ENCODE measurements around the gene TMEM169. TPM values are rescaled to one million over a fixed set of nuclear protein-coding genes. Genes with fewer than 3 reads are reported as not detected.

Gene TMEM169
- total and polyA plus RNA-seq, 2 of the 13 experiments (the other 11 are each of a cell fraction or from before 2014, with no cell fraction given): 1.5 to 4.5 TPM

DNA sequence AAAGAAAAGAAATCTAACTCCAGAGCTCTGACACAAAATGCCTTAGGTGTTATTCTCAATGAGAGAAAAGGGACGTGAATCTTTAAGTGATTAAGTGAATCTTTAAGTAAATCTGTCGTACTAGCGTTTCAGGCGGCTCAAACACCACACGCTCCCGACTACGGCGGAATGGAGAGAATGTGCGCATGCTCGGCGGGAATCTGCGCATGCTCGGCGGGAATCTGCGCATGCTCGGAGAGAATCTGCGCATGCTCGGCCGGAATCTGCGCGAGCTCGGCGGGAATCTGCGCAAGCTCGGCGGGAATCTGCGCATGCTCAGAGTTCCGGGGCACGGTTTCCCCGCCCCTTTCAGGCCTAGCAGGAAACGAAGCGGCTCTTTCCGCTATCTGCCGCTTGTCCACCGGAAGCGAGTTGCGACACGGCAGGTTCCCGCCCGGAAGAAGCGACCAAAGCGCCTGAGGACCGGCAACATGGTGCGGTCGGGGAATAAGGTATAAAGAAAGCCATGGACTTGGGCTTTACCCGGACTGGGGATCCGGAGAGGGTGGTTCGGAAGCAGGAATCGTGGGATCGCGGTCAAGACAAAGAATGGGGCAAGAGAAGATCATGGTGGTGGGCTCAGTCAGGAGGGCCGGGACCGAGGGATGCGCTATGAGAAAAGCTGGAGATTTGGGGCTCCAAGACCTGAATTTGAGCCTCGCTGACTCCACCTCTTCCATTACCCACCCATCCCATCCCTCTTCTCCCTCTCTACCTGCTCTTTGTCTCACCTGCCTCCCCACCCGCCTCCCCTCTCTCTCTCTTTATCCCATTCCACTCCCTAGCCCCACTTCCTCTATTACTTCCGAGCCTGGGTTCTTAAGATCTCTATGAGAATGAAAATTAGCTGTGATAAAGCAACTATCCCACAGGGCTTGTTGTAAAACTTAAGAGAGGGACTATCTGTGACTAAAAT, 27.5 kb downstream of the TMEM169 start, which contains the start of gene XRCC5 (continued):
- TF ChIP-seq, protein P1, sequence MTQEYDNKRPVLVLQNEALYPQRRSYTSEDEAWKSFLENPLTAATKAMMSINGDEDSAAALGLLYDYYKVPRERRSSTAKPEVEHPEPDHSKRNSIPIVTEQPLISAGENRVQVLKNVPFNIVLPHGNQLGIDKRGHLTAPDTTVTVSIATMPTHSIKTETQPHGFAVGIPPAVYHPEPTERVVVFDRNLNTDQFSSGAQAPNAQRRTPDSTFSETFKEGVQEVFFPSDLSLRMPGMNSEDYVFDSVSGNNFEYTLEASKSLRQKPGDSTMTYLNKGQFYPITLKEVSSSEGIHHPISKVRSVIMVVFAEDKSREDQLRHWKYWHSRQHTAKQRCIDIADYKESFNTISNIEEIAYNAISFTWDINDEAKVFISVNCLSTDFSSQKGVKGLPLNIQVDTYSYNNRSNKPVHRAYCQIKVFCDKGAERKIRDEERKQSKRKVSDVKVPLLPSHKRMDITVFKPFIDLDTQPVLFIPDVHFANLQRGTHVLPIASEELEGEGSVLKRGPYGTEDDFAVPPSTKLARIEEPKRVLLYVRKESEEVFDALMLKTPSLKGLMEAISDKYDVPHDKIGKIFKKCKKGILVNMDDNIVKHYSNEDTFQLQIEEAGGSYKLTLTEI (CRISPR knock-in tag; conservative IDR thresholded peaks at IDR 0.05): no peak
- peak; percentile 96 for TF ChIP-seq ZNF335 (CRISPR knock-in tag; IDR thresholded peaks at IDR 0.05)
- TF ChIP-seq RCOR2 (CRISPR knock-in tag; IDR thresholded peaks at IDR 0.05): 0 out of 2 replicates have a peak, but pooled peaks have one; percentile 20
- no peak for TF ChIP-seq ZNF207 (IDR thresholded peaks at IDR 0.05; ENCODE audit: borderline replicate concordance)
- TF ChIP-seq, protein P2, sequence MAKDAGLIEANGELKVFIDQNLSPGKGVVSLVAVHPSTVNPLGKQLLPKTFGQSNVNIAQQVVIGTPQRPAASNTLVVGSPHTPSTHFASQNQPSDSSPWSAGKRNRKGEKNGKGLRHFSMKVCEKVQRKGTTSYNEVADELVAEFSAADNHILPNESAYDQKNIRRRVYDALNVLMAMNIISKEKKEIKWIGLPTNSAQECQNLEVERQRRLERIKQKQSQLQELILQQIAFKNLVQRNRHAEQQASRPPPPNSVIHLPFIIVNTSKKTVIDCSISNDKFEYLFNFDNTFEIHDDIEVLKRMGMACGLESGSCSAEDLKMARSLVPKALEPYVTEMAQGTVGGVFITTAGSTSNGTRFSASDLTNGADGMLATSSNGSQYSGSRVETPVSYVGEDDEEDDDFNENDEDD (CRISPR knock-in tag; IDR thresholded peaks at IDR 0.05; ENCODE audit: borderline replicate concordance): peak; percentile 98
- peak; percentile 84 for TF ChIP-seq RBFOX2 (IDR thresholded peaks at IDR 0.05; ENCODE audit: low read depth, low read length)
- TF ChIP-seq, protein P3, sequence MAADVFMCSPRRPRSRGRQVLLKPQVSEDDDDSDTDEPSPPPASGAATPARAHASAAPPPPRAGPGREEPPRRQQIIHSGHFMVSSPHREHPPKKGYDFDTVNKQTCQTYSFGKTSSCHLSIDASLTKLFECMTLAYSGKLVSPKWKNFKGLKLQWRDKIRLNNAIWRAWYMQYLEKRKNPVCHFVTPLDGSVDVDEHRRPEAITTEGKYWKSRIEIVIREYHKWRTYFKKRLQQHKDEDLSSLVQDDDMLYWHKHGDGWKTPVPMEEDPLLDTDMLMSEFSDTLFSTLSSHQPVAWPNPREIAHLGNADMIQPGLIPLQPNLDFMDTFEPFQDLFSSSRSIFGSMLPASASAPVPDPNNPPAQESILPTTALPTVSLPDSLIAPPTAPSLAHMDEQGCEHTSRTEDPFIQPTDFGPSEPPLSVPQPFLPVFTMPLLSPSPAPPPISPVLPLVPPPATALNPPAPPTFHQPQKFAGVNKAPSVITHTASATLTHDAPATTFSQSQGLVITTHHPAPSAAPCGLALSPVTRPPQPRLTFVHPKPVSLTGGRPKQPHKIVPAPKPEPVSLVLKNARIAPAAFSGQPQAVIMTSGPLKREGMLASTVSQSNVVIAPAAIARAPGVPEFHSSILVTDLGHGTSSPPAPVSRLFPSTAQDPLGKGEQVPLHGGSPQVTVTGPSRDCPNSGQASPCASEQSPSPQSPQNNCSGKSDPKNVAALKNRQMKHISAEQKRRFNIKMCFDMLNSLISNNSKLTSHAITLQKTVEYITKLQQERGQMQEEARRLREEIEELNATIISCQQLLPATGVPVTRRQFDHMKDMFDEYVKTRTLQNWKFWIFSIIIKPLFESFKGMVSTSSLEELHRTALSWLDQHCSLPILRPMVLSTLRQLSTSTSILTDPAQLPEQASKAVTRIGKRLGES (CRISPR knock-in tag; IDR thresholded peaks at IDR 0.05; ENCODE audit: borderline replicate concordance): 0 out of 2 replicates have a peak, but pooled peaks have one; percentile 70
- TF ChIP-seq, protein P4, sequence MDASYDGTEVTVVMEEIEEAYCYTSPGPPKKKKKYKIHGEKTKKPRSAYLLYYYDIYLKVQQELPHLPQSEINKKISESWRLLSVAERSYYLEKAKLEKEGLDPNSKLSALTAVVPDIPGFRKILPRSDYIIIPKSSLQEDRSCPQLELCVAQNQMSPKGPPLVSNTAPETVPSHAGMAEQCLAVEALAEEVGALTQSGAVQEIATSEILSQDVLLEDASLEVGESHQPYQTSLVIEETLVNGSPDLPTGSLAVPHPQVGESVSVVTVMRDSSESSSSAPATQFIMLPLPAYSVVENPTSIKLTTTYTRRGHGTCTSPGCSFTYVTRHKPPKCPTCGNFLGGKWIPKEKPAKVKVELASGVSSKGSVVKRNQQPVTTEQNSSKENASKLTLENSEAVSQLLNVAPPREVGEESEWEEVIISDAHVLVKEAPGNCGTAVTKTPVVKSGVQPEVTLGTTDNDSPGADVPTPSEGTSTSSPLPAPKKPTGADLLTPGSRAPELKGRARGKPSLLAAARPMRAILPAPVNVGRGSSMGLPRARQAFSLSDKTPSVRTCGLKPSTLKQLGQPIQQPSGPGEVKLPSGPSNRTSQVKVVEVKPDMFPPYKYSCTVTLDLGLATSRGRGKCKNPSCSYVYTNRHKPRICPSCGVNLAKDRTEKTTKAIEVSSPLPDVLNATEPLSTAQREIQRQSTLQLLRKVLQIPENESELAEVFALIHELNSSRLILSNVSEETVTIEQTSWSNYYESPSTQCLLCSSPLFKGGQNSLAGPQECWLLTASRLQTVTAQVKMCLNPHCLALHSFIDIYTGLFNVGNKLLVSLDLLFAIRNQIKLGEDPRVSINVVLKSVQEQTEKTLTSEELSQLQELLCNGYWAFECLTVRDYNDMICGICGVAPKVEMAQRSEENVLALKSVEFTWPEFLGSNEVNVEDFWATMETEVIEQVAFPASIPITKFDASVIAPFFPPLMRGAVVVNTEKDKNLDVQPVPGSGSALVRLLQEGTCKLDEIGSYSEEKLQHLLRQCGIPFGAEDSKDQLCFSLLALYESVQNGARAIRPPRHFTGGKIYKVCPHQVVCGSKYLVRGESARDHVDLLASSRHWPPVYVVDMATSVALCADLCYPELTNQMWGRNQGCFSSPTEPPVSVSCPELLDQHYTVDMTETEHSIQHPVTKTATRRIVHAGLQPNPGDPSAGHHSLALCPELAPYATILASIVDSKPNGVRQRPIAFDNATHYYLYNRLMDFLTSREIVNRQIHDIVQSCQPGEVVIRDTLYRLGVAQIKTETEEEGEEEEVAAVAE (CRISPR knock-in tag; IDR thresholded peaks at IDR 0.05; ENCODE audit: borderline replicate concordance): peak; percentile 66; the same call in 1 of the 2 replicates
- peak; percentile 92 for TF ChIP-seq ZNF782 (CRISPR knock-in tag; IDR thresholded peaks at IDR 0.05; ENCODE audit: borderline replicate concordance)
- TF ChIP-seq ZBTB8A (CRISPR knock-in tag; IDR thresholded peaks at IDR 0.05; ENCODE audit: borderline replicate concordance, low read depth): no peak
- TF ChIP-seq, protein P5, sequence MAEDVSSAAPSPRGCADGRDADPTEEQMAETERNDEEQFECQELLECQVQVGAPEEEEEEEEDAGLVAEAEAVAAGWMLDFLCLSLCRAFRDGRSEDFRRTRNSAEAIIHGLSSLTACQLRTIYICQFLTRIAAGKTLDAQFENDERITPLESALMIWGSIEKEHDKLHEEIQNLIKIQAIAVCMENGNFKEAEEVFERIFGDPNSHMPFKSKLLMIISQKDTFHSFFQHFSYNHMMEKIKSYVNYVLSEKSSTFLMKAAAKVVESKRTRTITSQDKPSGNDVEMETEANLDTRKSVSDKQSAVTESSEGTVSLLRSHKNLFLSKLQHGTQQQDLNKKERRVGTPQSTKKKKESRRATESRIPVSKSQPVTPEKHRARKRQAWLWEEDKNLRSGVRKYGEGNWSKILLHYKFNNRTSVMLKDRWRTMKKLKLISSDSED (CRISPR knock-in tag; IDR thresholded peaks at IDR 0.05): no peak
- peak; percentile 88; the same call in 1 of the 2 replicates for TF ChIP-seq ZNF670 (CRISPR knock-in tag; IDR thresholded peaks at IDR 0.05; ENCODE audit: borderline replicate concordance)
- no peak for TF ChIP-seq POLR2AphosphoS2 (IDR thresholded peaks at IDR 0.05; ENCODE audit: low read depth, low read length)
